HG03469 (cell line): ENCODE data around the gene ECPAS.
"Not testable (repeated sequence)": the region's sequence is repeated elsewhere in the genome, so short reads cannot be mapped to it uniquely, and the experiment has no call there.

Experiments used
- ATAC-seq: cut with Tn5 transposase; IDR thresholded peaks from one replicate; pipeline ENCODE4 v1.9.1; 2021; ENCODE audit warnings: mild to moderate bottlenecking, moderate library complexity, moderate number of reproducible peaks; ENCODE audit not compliant: unreplicated experiment

Gene ECPAS

DNA sequence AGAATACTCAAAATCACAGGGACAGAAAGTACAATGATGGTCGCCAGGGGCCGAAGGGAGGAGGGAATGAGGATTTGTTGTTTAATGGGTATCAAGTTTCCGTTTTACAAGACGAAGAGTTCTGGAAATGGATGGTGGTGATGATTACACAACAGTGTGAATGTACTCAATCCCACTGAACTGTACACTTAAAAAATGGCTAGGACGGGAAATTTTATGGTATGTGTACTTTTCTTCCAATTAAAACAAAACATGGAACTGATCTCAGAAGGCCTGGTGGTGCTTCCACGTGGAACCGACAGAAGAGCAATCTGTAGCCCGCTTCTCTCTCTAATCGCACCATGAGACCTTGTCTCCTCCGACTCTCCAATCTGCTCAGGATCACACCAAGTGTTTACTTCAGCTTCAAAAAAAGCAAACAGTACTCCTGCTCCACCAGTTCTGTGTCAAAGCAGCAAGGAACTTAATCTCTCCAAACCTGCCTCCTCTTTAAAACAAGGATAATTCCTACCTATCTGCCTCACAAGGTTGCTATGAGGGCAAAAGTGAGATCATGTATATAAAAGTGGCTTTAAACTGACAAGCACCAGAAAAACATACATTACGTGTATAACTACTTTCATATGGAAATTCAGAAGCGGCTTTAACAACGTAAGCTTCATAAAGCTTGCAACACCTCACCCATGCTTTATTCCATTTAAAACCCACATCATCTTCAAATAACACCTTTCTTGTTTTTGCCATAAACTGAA, 2.1 kb downstream of the ECPAS start:
- ATAC-seq, result no peak

- no peak for ATAC-seq
These were observed 6.5 kb downstream of the ECPAS start for GRCh38 chr9:111477677-111478076.

DNA sequence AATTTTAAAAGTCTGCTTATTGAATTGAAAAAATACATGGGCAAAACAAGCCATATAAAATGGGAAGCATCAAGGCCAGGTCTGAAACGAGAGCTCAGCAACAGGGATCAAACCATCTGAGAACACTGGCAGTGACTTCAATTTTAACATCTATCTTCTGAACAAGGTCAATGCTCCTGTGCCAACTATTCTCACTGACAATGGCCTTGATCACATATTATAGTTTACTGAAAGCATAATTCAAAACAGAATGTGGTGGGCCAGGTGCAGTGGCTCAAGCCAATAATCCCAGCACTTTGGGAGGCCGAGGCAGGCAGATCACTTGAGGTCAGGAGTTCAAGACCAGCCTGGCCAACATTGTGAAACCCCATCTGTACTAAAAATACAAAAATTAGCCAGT, 9.0 kb downstream of the ECPAS start:
- no peak for ATAC-seq

DNA sequence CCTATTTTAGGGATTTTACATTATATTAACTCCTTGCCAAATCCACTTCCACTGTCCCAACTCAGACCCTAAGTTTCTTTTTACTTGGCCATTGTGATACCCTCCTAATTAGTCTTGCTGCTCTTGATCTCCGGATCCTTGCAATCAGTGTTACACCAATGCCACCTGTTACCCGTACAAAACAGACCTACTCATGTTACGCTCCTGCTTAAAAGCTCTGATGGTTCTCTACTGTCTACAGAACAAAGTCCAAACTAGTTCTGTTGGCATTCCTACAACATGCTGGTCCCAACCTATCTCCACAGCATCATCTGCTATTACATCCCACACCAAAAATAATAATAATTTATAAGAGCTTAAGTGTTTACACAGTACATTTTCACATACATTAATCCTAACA, 9.8 kb downstream of the ECPAS start:
- no peak for ATAC-seq

DNA sequence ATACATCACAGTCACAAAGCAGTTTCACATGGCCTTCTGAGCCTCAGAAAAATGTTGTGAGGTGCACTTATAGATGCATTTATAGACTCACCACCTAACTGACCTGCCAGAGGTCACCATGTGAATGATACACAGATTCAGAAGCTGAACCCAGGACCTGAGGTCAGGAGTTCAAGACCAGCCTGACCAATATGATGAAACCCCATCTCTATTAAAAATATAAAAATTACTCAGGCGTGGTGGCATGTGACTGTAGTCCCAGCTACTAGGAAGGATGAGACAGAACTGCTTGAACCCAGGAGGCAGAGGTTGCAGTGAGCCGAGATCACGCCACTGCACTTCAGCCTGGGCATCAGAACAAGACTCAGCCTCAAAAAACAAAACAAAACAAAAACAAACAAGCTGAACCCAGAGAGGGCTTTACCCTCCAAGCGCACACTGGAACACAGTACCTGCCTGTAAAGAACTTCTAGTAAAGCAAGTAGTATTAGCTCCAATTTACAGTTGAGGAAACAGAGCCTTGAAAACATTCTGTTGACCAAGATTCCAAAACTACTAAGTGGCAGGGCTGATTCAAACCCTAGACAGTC, 16.3 kb downstream of the ECPAS start:
- no peak for ATAC-seq

GRCh38 chr9:111463048-111463447, 21.1 kb downstream of the ECPAS start:
- no peak for ATAC-seq

DNA sequence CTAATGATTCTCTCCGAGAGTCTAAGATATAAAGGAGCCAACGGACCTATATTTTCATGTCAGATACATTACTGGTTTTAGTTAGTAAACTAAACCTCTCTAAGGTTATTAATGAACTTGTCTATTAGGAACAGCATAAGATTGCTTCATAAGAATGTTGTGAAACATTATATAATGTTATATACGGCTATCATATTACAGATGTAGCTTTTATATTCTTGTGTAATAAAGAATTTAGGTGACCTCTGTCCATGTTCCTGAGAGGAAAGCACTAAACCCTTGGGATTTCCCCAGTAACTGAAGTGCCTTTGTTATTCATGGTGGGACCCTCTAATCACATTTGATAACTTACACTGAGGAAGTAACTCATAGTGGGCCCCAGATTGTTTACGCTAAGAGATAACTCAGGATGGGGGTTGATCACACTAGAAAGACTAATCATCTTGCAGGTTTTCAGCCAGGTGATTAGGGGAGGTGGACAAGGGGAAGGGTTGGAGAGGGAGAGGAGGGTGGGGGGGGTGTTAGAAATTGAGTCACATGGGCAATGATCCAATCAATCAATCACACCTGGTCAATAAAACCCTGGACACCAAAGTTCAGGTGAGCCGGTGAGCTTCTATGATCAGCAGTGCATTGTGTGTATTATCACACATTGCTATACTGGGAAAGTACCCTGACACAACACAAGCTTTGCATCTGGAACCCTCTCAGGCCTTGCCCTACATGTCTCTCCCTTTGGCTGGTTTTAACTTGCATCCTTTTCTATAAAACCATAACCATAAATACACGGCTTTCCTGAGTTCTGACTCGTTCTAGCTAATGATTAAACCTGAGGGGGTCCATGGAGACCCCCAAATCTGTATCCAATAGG, 25.8 kb downstream of the ECPAS start:
- no peak for ATAC-seq

DNA sequence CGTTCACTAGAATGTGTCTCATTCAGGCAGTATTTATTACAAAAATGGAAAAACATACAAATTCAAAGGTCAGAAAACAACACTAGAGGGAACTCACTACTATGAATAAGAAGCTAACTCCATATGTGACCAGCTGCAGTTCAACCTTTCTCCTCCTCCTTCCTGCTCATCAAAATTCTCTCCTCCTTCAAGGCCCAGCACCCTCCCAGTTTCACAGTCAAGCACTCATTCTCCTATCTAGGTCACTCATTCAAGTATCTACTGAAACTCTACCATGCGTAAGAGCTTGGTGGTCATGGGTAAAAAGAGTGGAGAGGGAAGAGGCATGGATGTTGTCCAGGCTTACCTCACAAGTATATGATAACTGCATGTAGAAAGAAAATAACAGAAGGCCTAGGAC, 27.7 kb downstream of the ECPAS start:
- no peak for ATAC-seq

DNA sequence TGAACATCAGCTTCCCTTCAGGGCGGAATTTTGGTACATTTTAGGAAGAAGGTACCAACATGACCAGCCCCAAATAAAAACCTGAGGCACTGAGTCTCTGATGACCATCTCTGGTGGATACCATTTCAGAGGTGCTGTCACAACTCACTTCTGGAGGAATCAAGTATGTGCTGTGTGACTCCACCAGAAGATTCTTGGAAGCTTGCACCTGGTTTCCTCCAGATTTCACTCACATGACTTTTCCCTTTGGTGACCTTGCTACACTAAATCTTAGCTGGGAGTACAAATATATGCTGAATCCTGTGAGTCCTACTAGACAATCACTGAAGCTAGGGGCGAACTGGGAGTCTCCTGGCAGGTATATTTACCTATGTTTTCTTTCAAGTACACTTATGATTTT, 28.5 kb downstream of the ECPAS start:
- ATAC-seq, result no peak

DNA sequence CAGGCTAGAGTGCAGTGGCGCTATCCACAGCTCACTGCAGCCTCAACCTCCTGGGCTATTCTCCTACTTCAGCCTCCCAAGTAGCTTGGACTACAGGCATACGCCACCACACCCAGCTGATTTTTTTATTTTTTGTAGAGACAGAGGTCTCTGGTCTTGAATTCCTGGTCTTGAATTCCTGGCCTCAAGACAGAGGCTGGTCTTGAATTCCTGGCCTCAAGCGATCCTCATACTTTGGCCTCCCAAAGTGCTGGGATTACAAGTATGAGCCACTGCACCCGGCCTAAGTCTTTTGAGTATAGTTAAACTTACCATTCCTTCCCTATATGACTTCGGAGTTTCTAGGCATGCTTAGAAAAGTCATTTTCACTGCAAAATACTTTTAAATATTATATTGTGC, 29.4 kb downstream of the ECPAS start:
- ATAC-seq, result no peak

- no peak for ATAC-seq
These were observed 32.6 kb downstream of the ECPAS start for GRCh38 chr9:111451570-111451969.

- no peak for ATAC-seq
These were observed 34.1 kb downstream of the ECPAS start for GRCh38 chr9:111450124-111450523.

- ATAC-seq, result no peak
These were observed 34.5 kb downstream of the ECPAS start for GRCh38 chr9:111449705-111450104.

DNA sequence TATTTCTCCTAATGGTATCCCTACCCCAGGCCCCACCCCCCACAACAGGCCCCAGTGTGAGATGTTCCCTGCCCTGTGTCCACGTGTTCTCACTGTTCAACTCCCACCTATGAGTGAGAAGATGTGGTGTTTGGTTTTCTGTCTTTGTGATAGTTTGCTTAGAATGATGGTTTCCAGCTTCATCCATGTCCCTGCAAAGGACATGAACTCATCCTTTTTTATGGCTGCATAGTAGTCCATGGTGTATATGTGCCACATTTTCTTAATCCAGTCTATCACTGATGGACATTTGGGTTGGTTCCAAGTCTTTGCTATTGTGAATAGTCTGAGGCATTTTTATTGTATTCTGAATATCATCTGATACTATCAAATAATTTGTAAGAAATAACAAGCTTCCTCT, 38.4 kb downstream of the ECPAS start:
- ATAC-seq, result not testable (repeated sequence)

DNA sequence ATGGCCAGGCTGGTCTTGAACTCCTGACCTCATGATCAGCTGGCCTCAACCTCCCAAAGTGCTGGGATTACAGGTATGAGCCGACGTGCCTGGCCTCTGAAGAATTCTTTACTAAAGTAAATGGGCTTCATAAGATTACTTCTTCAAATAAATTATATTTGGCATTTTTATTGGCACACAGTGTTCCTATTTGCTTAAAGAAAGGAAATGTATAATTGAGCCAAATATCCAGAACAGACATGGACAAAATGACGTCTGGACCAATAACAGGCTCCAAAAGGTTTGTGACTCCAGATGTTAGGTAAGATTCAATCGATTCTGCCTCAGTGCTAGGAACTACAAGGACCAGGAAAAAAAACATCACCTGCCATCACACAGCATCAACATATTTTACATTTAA, 40.7 kb downstream of the ECPAS start:
- no peak for ATAC-seq

DNA sequence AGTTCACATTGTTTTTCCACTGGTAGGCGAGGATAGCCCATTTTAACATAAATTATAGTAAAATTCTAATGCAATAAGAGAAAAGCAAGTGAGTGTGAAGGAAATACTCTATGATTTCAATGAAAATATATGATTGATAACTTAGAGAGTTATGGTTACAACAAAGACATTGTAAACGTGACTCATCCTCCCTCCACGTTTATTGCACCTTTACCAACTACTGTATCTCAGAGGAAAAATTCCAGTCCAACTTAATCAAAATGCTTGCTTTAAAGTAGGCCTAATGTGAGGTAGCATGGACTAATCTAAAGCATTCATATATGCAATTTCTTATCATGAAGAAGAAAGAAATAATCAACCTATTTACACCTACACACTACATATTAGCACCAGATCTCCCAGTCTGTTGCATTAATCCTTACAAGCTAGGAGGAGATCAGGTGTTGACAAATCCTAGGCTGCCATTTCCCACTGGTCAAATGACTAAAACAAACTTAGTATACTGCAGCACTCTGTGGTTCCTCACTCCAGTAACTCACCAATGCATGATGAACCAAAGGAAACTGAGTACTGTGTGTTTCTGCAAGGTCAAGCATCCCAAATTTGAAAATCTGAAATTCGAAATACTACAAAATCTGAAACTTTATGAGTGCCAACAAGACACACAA, 41.7 kb downstream of the ECPAS start:
- no peak for ATAC-seq

DNA sequence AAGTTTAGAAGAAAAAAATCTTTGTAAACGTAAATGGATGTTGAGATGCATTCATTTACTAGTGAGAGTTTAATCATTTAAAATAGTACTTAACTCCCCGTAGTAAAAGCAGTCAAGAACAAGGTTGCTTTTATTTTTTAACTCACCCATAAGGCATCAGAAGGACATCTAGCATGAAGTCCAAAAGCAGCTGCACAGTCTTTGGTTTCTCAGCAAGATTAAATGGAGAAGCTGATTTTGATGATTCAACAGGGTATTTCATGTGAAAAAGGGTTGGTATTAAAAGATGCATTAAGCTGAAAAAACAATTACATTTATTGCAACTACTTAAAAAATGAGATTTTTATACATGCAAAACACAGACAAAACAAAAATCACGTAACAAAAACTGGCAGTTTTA, 44.0 kb downstream of the ECPAS start:
- ATAC-seq, result no peak

DNA sequence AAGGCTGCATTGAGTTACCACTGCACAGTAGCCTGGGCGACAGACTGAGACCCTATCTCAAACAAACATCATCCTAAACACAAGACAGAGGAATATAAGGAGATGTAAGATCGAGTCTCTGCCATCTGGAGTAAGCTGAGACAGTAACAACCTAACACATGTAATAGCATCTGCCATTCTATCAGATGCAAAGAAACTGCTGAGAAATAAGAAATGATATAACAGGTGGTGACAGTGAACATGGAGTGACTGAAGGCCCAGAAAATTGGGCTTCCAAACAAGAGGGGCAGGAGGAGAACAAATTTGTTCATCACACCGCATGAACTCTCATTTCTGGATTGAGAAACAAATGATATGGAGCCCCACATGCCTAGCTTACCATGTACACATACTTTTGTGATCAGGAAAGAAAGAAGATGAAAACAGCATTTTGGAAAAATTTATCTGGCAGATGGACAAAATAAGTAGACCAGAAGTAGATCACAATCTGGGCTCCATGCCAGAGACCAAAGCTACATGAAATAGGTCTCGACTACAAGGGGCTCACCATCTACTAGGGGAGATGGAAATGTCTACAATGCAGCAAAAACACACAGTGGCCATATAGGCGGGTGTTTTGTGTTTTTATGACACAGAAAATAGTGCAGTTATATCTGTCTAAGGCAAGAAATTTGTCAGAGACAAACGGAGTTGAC, 45.5 kb downstream of the ECPAS start:
- no peak for ATAC-seq

GRCh38 chr9:111436571-111436970, 47.6 kb downstream of the ECPAS start:
- ATAC-seq, result no peak

DNA sequence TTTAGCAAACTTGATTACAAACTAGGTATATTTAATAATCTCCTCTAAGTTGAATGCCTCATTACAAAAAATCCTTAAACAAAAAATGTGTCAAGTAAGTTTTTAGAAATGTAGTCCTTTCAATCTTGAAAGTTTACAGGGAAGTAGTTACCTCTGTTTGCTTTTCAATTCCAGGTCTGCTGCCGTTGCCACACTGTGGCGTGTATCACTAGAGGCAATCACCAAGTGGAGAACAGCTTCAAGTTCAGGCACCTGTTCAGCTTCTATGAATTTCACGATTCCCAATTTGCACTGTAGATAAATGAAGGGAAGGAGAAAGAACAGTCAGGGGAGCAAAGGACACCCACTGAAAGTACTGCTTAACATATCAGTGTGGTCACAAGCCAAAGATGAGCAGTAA, 51.1 kb downstream of the ECPAS start:
- no peak for ATAC-seq

DNA sequence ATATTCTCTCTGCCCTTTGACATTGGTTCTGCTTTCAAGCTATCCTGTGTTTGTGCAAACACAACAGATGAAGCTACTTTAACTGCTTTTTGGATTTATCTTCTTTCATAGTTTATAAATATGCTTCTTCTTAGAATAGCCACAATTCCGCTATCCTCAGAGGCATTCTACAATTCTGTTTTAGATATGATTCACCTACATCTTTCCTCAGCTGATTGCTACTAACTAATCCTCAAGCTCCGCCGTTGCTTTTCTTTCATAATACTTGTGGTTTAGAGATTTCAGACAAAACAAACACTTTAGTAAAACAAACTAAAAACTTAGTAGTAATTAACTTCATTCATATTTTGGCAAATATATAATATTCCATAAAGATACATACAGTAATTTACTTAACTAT, 52.5 kb downstream of the ECPAS start:
- no peak for ATAC-seq
